HG03039 (cell line): ENCODE results near the gene THBS1.

Experiments used
- ATAC-seq: cut with Tn5 transposase; IDR thresholded peaks from one replicate; pipeline ENCODE4 v1.9.1; 2021; ENCODE audit warnings: mild to moderate bottlenecking, moderate library complexity; ENCODE audit not compliant: unreplicated experiment

THBS1 gene

DNA sequence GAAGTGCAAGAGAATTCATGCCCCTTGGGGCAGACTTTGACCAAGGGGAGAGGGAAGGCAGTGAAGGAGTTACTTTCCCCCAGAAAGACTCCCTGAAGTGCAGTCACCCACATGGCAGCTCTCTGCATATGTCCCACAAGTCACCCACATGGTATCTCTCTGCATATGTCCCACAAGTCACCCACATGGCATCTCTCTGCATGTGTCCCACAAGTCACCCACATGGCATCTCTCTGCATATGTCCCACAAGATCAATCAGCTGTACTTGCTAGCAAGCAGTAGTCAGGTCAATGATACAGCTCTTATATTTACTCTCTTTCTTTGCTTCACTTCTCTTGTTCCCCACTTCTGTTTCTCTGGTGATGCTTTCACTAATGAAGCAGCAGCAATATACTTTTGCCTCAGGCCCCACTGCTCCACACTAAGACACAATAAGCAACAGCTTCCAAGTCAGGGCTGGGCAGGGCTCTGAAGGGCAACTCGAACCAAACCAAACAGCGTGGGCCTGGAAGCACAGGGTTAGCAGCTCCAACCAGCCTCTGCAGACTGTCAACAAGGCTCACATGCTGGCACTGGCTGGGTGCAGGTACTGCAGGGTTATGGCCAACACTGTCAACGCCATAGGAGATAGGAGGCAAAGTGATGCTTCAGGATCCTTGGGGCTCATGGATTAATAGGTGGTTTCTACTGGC is 46.7 kb downstream of the THBS1 start:
- ATAC-seq, result no peak

DNA sequence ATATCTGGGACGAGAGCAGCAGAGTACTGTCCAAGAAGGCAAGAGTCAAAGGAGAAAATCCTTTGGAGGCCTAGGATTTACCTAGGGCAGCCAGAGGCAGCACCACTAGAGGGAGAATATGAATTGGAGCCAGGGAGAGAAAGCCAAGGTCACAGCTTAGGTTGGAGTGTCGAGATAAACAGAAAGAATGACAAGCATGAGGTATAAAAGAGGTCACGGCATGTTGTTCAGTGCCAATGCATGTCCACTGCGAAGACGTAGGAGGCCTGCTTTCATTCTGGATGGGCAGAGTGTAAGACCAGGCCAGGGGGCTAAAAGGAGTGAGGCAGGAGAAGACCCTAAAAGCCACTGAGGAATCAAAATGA is 47.2 kb downstream of the THBS1 start:
- no peak for ATAC-seq

DNA sequence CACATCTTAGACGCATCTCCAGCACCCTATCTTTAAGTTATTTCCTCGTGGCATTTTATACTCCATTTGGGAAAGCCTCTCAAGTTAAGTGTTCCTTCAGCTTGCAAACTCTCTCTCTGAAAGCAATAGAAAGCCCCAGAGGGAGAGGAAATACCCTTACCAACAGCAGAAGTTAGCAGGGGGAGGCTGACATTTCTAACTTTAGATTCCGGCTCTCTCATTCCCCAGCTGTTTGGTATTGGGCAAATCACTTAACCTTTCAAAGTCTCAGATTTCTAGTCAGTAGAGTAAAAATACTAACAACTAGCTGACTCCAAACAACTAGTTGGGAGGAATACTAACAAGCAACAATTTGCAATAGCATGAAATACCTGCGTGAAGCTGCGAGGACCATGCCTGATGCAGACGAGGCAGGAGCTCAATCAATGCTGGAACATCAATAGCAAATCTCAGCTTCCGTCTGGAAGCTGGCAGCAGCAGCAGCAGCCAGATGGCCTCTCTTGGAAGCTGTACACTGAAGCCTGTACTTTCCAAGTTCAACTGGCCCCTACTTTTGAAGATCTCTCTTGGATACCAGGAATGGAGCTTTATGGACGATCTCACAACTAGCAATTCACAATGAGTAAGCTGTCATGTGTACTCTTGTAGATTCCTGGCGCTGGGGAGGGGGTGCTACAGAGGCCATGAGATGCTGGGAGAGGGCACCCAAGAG is 47.8 kb downstream of the THBS1 start:
- ATAC-seq, result no peak

DNA sequence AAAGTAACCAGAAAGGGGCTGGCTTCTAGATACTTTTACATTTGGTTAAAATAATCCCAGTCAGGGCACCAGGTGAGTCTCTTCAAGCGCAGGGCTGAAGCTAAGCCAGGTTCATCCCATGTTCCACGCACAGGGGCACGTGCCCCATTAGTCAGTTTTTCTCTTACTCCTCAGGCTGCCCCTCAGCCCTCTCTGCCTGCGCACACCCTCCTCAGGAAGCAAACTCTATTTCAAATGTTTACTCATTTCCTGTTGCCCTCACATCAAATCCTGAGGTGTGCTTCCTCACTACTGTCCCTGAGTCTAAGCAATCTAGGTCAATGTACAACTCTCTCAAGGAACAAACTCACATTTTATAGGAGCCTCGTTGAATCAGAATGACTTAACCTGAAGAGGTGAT is 48.5 kb downstream of the THBS1 start:
- ATAC-seq, result no peak

GRCh38 chr15:39629906-39630305 is 49.0 kb downstream of the THBS1 start:
- ATAC-seq, result no peak

DNA sequence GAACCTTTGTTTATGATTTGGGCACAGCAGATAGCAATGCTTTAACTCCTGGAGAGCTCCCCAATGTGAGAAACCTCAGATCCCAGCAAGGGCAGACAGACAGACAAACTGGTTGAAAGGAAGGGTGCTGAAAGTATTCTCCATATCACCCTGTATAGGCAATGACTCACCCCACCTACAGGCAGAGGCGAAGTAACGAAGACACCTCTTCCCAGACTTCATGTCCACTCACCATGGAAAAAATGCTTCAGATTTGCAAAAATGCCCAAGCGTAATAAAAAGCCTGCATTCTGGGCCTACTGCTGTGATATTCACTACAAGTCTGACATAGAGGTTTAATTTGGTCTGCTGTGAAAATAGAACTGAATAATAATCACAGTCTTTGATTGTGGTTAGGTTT is 50.5 kb downstream of the THBS1 start:
- ATAC-seq, result no peak

- ATAC-seq, result no peak
Observed at GRCh38 chr15:39638041-39638440, 57.2 kb downstream of the THBS1 start.

DNA sequence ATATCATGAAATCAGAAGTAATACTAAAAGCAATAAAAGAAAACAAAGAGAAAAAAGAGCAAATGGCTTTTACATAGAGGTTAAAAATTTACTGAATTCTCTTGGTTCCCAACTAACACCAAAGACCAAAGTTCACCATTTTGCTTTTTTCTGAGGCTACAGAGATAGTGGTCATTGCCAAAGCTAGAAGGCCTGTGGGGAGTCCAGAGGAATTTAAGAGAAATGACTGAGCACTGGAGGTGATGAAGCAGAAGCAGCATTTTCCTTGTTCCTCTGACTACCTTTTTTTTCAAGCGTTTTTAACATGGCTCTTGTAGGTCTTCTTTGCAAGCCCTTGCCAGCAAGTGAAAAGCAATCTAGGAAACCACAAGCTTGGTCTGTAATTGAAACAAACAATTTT is 58.2 kb downstream of the THBS1 start:
- ATAC-seq, result no peak

GRCh38 chr15:39640665-39641064 is 59.8 kb downstream of the THBS1 start:
- ATAC-seq, result no peak

DNA sequence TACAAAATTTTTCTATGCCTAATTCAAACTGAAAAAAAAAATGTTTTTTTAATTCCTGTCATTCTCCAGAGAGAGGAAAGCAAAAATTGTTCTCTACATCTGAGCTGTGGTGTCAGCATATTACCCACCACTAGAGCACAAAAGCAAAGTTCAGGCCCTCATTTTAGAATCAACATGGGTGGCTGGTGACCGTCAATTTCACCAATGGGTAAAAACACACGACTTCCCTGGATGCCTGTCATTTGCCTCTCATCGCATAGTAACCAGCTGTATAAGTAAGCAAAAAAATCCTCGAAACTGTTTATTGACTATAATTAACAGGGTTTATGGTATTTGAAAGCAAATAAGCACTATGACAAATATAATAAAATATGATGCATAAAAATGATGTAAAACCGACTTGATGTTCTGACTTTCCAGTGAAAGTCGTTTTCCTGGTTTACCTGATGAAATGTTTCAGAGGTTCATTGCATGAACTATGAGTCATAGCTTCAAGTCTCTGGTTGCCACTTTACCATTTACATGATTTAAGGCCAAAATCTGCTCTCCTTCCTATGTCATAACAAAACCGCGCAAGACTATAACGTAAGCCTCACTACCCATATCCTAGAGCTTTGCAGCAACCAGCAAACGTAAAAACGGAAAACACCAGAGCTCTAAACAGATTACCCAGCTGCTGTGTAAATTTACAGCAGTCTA is 60.5 kb downstream of the THBS1 start:
- no peak for ATAC-seq

DNA sequence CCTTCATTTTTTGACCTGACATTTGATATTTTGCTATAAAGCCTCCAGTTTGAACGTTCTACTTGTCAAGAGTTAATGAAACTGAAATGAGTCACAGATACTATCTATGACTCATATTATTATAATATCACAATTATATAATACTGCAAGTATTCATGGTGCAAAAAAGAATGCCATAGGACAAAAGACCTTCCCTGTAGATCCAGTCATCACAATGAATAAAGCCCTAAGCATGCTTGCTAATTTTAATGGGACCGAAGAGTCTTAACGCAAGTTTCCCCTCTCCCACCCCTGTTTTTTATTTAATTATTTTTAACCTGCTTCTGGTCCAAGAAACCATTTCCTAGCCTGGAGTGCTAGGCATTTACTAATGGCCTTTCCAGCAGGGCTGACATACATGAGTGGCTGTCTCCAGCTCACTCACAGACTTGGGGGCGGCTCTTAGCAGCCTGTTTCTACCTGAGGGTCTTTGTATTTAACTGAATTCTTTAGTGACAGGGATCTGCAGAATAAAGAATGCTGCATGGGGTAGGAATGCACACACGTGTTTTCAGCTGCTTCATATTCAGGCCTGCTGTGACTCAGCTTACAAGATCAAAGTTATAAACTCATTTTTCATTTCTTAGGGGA is 61.2 kb downstream of the THBS1 start:
- no peak for ATAC-seq

DNA sequence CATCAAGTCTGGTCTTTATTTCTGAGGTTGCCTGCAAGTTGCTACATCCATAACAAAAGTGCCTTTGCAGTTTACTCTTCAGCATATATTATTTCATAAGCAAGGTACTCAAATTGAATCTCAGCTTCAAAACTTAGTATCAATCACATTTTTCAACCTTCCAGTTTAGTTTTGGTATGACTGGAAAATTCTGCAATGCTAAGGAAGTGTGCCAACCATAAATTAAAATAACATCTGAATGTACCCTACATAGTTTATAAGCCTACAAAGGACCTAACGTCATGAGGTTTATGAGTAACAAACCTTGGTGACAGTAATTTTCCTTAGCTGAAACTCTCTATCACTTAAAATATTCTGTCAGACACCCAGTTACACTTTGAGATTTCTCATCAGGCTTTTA is 62.8 kb downstream of the THBS1 start:
- no peak for ATAC-seq

DNA sequence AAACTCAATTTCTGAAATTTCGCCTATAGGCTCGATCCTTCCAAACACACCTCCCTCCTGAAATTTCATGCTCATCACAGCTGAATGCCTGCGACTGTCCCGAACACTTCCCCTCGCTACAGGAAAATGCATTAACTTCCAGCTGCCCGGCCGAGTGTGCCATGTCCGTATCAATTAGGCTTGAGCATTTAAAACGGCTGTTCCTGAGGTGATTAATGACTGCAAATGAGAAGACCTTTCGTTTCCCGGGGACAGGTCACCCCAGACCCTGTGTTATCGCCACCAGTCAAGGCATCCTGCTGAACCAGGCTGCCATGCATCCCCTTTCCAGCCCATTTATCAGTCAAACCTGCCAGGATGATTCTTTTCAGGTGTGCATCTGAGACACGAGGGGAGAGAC is 63.3 kb downstream of the THBS1 start:
- no peak for ATAC-seq

DNA sequence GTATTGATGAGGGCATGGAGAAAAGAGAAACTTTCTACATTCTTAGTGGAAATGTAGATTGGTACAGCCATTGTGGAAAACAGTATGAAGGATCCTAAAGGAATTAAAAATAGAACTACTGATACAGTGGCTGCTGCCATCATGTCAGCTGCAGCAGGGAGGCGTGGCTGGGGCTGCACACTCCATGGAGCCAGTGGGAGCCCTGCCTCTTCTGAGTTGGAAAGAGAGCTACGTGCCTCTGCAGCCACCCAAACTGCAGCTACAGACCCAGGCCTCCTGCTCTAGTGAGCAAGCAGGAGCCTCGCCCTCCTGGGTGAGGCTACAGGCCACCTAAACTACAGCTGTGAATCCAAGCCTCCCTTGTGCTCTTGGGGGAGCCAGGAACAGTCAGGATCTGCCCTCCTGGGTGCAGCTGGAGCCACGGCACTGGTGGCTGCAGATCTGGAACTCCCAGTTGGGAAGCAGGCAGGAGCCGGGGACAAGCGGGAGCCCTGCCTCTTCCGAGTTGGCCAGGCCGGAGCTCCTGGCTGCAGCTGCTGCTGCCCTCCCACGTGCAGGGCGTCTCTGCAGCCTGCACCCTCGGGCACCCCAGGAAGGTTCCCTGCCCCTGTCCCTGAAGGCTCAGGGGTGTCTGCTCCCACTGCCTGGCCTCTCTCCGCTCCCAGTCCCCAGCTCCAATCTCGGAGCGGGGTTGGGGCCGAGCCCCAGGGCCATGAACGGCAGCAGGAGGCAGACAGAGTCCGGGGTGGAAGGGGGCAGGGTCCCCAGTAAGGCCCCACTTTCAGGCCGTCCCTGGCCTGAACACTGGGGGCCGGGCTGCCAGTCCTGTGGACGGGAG is 64.5 kb downstream of the THBS1 start:
- no peak for ATAC-seq

- ATAC-seq, result no peak
Observed at GRCh38 chr15:39645976-39646257, 65.0 kb downstream of the THBS1 start.

DNA sequence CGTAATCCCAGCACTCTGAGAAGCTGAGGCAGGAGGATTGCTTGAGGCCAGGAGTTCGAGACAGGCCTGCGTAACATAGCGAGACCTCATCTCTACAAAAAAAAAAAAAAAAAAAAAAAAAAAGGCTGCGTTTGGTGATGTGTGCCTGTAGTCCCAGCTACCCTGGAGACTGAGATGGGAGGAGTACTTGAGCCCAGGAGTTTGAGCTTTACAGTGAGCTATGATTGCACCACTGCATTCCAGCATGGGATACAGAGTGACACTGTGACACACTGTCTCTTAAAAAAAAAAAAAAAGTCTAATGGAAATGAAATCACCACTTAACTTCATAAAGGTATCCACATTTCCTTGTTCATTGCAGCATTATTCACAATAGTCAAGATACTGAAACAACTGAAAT is 65.5 kb downstream of the THBS1 start:
- ATAC-seq, result no peak
